ENCODE measurements around the gene DNAI4. TPM values are rescaled to one million over a fixed set of nuclear protein-coding genes. Genes with fewer than 3 reads are reported as not detected.

DNAI4 gene
- total and polyA plus RNA-seq, 4 donors: 0.63 to 24.2 (median 11.9) TPM

- intact Hi-C loops (cut with DNase I): loop anchor here in 1 of 2 donors (10.0 kb wide), 1 partner anchor 124 kb away; the partner anchor contains the start of gene SLC35D1
- H3K4me1 ChIP-seq (ENCODE audit: control insufficient read depth in 1 of 2, insufficient read depth in 2 of 2, low read length in 2 of 2): peaks cover 2 to 3% of the 10 kb centered on the region in 2 donors
- DNase-seq (no peak), ATAC-seq (ENCODE audit: low FRiP score) (no peak)
- H3K27ac ChIP-seq (ENCODE audit: low read depth in 1 of 2, low read length in 2 of 2): peak overlapping the region; percentile 74 to 80
- WGBS, 2 donors: 0% methylated on average over 6 of the region's 6 CpGs
- no peaks in the 10 kb centered on the region for H3K36me3 ChIP-seq (ENCODE audit: control insufficient read depth in 1 of 2, insufficient read depth in 2 of 2, low read length in 1 of 2)
- peak overlapping the region; percentile 64 to 74 for H3K4me3 ChIP-seq (ENCODE audit: low read length in 2 of 2)
- H3K9me3 ChIP-seq (ENCODE audit: control insufficient read depth, low read length): no peaks in the 10 kb centered on the region
- no peaks in the 10 kb centered on the region for H3K27me3 ChIP-seq (ENCODE audit: control insufficient read depth in 1 of 2, insufficient read depth in 2 of 2, low read length in 1 of 2)
Observed at GRCh38 chr1:66930823-66931174, 6.1 kb upstream of the DNAI4 start.

GRCh38 chr1:66929999-66930822 is 5.6 kb upstream of the DNAI4 start:
- Histone ChIP-seq H3K27ac (ENCODE audit: low read depth in 1 of 2, low read length in 2 of 2) (peak overlapping the region; percentile 74 to 80), H3K4me3 (ENCODE audit: low read length in 2 of 2) (peak overlapping the region; percentile 74 to 94), H3K4me1 (ENCODE audit: control insufficient read depth in 1 of 2, insufficient read depth in 2 of 2, low read length in 2 of 2) (peaks cover 2 to 3% of the 10 kb centered on the region in 2 donors), H3K36me3 (ENCODE audit: control insufficient read depth in 1 of 2, insufficient read depth in 2 of 2, low read length in 1 of 2) (no peaks in the 10 kb centered on the region), H3K27me3 (ENCODE audit: control insufficient read depth in 1 of 2, insufficient read depth in 2 of 2, low read length in 1 of 2) (no peaks in the 10 kb centered on the region), H3K9me3 (ENCODE audit: control insufficient read depth, low read length) (no peaks in the 10 kb centered on the region)
- WGBS, 2 donors: 0 to 1% methylated on average over 59 to 83 of the region's 83 CpGs
- intact Hi-C loops (cut with DNase I): loop anchor here in 1 of 2 donors (5.0 to 10.0 kb wide), 2 partner anchors 125 to 253 kb away; partner anchors contain the start of gene SLC35D1
- ATAC-seq (ENCODE audit: low FRiP score) (peak; percentile 94), DNase-seq (peak; percentile 96 to 99)

- Histone ChIP-seq H3K4me3 (ENCODE audit: low read length in 2 of 2) (peak overlapping the region; percentile 74 to 94), H3K27ac (ENCODE audit: low read depth in 1 of 2, low read length in 2 of 2) (peak overlapping the region in 1 of 2 donors; percentile 66), H3K36me3 (ENCODE audit: control insufficient read depth in 1 of 2, insufficient read depth in 2 of 2, low read length in 1 of 2) (no peaks in the 10 kb centered on the region), H3K9me3 (ENCODE audit: control insufficient read depth, low read length) (no peaks in the 10 kb centered on the region), H3K27me3 (ENCODE audit: control insufficient read depth in 1 of 2, insufficient read depth in 2 of 2, low read length in 1 of 2) (no peaks in the 10 kb centered on the region), H3K4me1 (ENCODE audit: control insufficient read depth in 1 of 2, insufficient read depth in 2 of 2, low read length in 2 of 2) (peaks cover 2 to 3% of the 10 kb centered on the region in 2 donors)
- 3% methylated on average over 9 of the region's 9 CpGs for WGBS, 2 donors
- no peak for ATAC-seq (ENCODE audit: low FRiP score)
- intact Hi-C loops (cut with DNase I): loop anchor here in 1 of 2 donors (5.0 kb wide), 1 partner anchor 252 kb away; no protein-coding TSS in a partner anchor
- no peak for DNase-seq
Observed at GRCh38 chr1:66929691-66929998, 5.0 kb upstream of the DNAI4 start.

GRCh38 chr1:66929146-66929688 is 4.6 kb upstream of the DNAI4 start:
- H3K27ac ChIP-seq (ENCODE audit: low read depth in 1 of 2, low read length in 2 of 2): peak overlapping the region in 1 of 2 donors; percentile 66
- no peaks in the 10 kb centered on the region for H3K36me3 ChIP-seq (ENCODE audit: control insufficient read depth in 1 of 2, insufficient read depth in 2 of 2, low read length in 1 of 2)
- peaks cover 2 to 3% of the 10 kb centered on the region in 2 donors for H3K4me1 ChIP-seq (ENCODE audit: control insufficient read depth in 1 of 2, insufficient read depth in 2 of 2, low read length in 2 of 2)
- peak overlapping the region; percentile 74 to 94 for H3K4me3 ChIP-seq (ENCODE audit: low read length in 2 of 2)
- no peaks in the 10 kb centered on the region for H3K27me3 ChIP-seq (ENCODE audit: control insufficient read depth in 1 of 2, insufficient read depth in 2 of 2, low read length in 1 of 2)
- H3K9me3 ChIP-seq (ENCODE audit: control insufficient read depth, low read length): no peaks in the 10 kb centered on the region
- no peak for DNase-seq
- no peak for ATAC-seq (ENCODE audit: low FRiP score)
- intact Hi-C loops (cut with DNase I): loop anchor here in 1 of 2 donors (5.0 kb wide), 1 partner anchor 252 kb away; no protein-coding TSS in a partner anchor
- WGBS, 2 donors: 17 to 20% methylated on average over 3 of the region's 3 CpGs

- H3K4me1 ChIP-seq (ENCODE audit: control insufficient read depth in 1 of 2, insufficient read depth in 2 of 2, low read length in 2 of 2): peaks cover 3 to 4% of the 10 kb centered on the region in 2 donors
- no peaks in the 10 kb centered on the region for H3K9me3 ChIP-seq (ENCODE audit: control insufficient read depth, low read length)
- no peak overlapping the region for H3K4me3 ChIP-seq (ENCODE audit: low read length in 2 of 2)
- ATAC-seq (ENCODE audit: low FRiP score): no peak
- no peaks in the 10 kb centered on the region for H3K27me3 ChIP-seq (ENCODE audit: control insufficient read depth in 1 of 2, insufficient read depth in 2 of 2, low read length in 1 of 2)
- DNase-seq: no peak
- no peak overlapping the region for H3K27ac ChIP-seq (ENCODE audit: low read depth in 1 of 2, low read length in 2 of 2)
- intact Hi-C loops (cut with DNase I): loop anchor here in 1 of 2 donors (5.0 kb wide), 1 partner anchor 250 kb away; no protein-coding TSS in a partner anchor
- H3K36me3 ChIP-seq (ENCODE audit: control insufficient read depth in 1 of 2, insufficient read depth in 2 of 2, low read length in 1 of 2): no peaks in the 10 kb centered on the region
Observed at GRCh38 chr1:66927528-66927927, 2.9 kb upstream of the DNAI4 start.

- Histone ChIP-seq H3K36me3 (ENCODE audit: control insufficient read depth in 1 of 2, insufficient read depth in 2 of 2, low read length in 1 of 2) (no peaks in the 10 kb centered on the region), H3K27me3 (ENCODE audit: control insufficient read depth in 1 of 2, insufficient read depth in 2 of 2, low read length in 1 of 2) (no peaks in the 10 kb centered on the region), H3K9me3 (ENCODE audit: control insufficient read depth, low read length) (no peaks in the 10 kb centered on the region), H3K27ac (ENCODE audit: low read depth in 1 of 2, low read length in 2 of 2) (peak overlapping the region; percentile 6 to 87), H3K4me1 (ENCODE audit: control insufficient read depth in 1 of 2, insufficient read depth in 2 of 2, low read length in 2 of 2) (peaks cover 0 to 4% of the 10 kb centered on the region in 2 donors), H3K4me3 (ENCODE audit: low read length in 2 of 2) (peak overlapping the region; percentile 59 to 63)
- 24% methylated on average over 9 of the region's 9 CpGs for WGBS, 2 donors
- intact Hi-C loops (cut with DNase I): loop anchor here in 1 of 2 donors (5.0 kb wide), 1 partner anchor 249 kb away; no protein-coding TSS in a partner anchor
- ATAC-seq (ENCODE audit: low FRiP score): no peak
- no peak for DNase-seq
Observed at GRCh38 chr1:66925944-66926343, 1.3 kb upstream of the DNAI4 start.

- intact Hi-C loops (cut with DNase I): loop anchor here in 1 of 2 donors (5.0 kb wide), 1 partner anchor 248 kb away; no protein-coding TSS in a partner anchor
Observed at GRCh38 chr1:66925558-66925910, 878 bp upstream of the DNAI4 start.

GRCh38 chr1:66920543-66920942 is 4.1 kb downstream of the DNAI4 start:
- Histone ChIP-seq H3K4me1 (ENCODE audit: control insufficient read depth in 1 of 2, insufficient read depth in 2 of 2, low read length in 2 of 2) (peaks cover 0 to 2% of the 10 kb centered on the region in 2 donors), H3K9me3 (ENCODE audit: control insufficient read depth, low read length) (no peaks in the 10 kb centered on the region), H3K4me3 (ENCODE audit: low read length in 2 of 2) (no peak overlapping the region), H3K27ac (ENCODE audit: low read depth in 1 of 2, low read length in 2 of 2) (no peak overlapping the region), H3K27me3 (ENCODE audit: control insufficient read depth in 1 of 2, insufficient read depth in 2 of 2, low read length in 1 of 2) (no peaks in the 10 kb centered on the region), H3K36me3 (ENCODE audit: control insufficient read depth in 1 of 2, insufficient read depth in 2 of 2, low read length in 1 of 2) (no peaks in the 10 kb centered on the region)
- DNase-seq (no peak), ATAC-seq (ENCODE audit: low FRiP score) (no peak)
- 95 to 100% methylated on average over 2 of the region's 2 CpGs for WGBS, 2 donors
- intact Hi-C loops (cut with DNase I): no loop called here

More at GRCh38 chr1:66925558-66925910, 878 bp upstream of the DNAI4 start:
- no peaks in the 10 kb centered on the region for H3K9me3 ChIP-seq (ENCODE audit: control insufficient read depth, low read length)
- ATAC-seq (ENCODE audit: low FRiP score): no peak
- WGBS, 2 donors: 3 to 4% methylated on average over 11 of the region's 11 CpGs
- H3K4me3 ChIP-seq (ENCODE audit: low read length in 2 of 2): peak overlapping the region; percentile 59 to 63
- peaks cover 0 to 4% of the 10 kb centered on the region in 2 donors for H3K4me1 ChIP-seq (ENCODE audit: control insufficient read depth in 1 of 2, insufficient read depth in 2 of 2, low read length in 2 of 2)
- H3K27me3 ChIP-seq (ENCODE audit: control insufficient read depth in 1 of 2, insufficient read depth in 2 of 2, low read length in 1 of 2): no peaks in the 10 kb centered on the region
- DNase-seq: no peak
- no peaks in the 10 kb centered on the region for H3K36me3 ChIP-seq (ENCODE audit: control insufficient read depth in 1 of 2, insufficient read depth in 2 of 2, low read length in 1 of 2)
- peak overlapping the region; percentile 6 to 87 for H3K27ac ChIP-seq (ENCODE audit: low read depth in 1 of 2, low read length in 2 of 2)

Data from aorta (tissue), 5 donors.